ENCODE measurements around the gene TUBD1.

Gene TUBD1

DNA sequence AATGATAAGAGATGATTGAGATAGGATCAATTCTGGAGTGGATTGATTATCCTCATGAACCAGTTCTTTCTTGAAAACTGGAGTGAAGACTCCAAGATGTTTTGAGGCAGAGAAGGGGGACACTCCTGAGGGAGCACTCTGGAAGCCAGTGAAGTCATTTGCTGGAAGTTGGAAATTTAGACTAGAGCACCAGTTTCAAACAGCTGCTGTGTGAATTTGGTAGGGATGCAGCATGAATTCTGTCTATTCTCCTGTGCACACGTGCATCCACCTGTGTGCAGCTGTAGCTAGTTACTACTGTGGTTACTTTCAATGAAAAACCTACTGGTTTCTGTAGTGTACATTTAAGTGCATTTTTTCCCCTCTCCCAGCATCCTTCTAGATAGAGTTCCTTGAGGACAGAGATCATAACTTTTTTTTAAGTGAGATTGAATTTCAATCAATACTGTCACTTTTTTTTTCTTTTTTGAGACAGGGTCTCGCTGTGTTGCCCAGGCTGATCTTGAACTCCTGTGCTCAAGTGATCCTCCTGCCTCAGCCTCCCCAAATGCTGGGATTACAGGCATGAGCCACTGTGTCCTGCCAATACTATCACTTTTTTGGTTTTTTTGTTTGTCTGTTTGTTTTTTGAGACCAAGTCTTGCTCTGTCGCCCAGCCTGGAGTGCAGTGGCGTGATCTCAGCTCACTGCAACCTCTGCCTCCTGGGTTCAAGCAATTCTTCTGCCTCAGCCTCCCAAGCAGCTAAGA lies 65.9 kb downstream of the TUBD1 start:
- DNase-seq (ENCODE audit: low read depth in 2 of 2), result no peak

DNA sequence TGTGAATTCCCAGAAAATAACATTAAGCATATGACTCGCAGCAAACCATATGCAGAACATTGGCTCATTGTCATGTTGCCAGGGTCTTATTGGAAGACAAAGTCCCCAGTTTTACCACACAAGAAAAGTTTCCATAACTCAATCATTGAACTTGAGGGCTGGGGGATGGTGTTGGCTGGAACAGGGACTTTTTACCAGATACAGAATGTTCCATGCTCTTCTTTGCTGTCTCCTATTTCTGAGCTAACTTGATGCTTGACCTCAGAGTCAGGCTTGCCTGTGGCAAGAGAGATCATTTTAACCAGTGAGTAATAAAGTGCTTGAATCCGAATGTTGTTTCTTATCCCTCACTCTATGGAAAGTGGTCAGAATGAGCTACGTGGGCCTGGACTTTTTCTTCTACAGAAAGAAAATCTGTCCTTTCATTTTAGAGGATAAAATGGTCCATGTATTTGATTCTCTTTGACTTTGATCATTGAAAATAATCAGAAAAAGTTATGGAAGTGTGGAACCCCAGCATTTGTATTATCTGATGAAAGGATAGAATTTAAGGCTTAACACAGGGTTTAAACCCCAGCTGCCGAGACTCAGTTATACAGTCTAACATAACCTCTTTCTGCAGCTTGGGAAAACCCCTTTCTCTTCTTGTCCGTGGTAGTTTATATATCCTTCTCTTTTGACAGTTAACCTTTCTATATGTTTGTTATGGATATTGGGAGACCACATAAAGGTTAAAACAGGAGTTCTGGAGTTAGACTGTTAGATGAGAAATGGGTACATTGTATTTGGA lies 67.0 kb downstream of the TUBD1 start:
- no peak for DNase-seq (ENCODE audit: low read depth in 2 of 2)

DNA sequence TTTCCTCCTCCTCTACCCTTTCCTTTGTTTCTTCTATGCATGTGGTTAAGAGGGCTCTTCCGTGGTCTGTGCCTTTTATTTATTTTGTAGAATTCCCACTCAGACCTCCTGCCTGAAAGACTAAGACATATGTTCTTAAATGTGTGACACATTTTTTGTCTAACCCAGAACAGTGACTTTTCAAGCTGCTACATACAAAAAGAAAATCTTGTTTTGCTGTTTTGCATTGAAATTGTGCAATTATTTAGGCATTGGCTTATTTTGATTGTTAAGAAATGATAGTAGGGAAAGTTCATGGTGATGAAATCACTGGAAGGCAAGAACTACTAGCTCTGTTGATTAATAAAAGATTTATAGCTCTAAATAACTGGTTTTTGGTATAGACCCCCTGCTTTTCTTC lies 76.8 kb downstream of the TUBD1 start:
- no peak for DNase-seq (ENCODE audit: low read depth in 2 of 2)

DNA sequence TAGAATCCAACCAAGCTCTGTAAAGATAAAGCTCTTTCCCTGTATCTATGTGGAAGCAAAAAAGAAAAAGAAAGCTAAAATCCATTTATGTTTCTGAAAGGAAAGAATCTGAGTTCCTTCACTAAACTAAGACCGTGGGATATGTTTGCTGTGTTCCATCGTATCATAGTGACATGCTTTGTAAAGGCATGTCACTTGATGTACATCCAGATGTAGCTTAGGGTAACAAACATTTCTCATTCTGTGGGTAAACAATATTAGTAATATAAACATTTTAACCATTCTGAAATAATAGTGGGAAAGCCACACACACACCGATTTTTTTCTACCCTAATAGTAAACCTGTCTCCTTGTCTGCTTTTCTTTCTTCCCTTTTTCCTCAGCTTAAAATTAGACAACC lies 78.1 kb downstream of the TUBD1 start:
- DNase-seq (ENCODE audit: low read depth in 2 of 2), result no peak

DNA sequence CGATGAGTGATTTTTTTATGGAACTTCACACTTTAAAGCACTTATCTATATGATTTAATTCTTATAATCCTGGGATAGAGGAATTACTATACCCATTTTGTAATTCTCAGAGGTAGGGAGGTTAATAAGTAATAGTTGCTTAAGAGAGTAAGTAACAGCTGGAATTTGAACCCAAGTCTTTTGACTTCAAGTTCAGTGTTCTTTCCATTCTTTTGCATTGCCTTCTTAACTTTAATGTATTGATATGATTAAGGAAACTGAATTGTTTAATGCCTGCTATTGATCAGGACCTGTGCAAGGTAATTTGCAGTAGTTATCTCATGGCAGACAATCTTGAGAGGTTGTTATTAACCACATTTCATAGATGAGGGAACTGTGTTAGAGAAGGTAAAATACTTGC lies 78.5 kb downstream of the TUBD1 start:
- DNase-seq (ENCODE audit: low read depth in 2 of 2), result no peak

DNA sequence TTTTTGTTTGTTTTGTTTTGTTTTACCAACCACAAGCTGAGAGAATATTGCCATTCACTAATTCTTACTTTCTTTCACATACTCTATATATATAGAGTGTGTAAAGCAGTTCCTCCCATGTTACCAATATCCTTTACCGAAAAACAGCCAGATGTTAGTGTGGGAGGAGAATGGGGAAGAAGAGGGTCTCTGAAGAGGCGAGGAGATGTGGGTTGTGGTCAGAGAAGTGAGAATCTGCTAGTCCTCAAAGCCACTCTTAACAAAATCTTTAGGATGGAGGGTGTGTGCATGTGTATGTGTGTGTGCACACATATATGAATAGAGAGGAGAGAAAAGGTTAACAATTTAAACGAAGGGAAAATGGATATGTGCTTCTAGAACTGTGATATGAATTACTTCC lies 80.6 kb downstream of the TUBD1 start:
- DNase-seq (ENCODE audit: low read depth in 2 of 2), result no peak

DNA sequence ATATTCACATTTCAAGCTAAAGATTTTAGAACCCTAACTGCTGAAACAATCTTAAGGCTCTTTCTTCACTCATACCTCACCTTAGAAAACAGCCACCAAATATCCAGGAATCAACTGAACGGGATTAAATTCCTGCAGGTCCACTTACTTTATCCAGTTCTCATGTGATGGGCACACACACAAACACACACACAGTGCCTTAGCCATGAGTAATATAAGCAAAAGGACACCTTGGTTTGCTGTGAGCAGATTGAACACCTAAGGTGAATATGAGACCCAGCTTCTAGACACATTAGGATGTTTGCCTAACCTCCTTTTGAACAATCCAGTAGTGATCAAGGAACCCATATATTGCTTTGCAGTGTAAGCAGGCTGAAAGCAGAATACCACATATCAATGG lies 81.5 kb downstream of the TUBD1 start:
- no peak for DNase-seq (ENCODE audit: low read depth in 2 of 2)

DNA sequence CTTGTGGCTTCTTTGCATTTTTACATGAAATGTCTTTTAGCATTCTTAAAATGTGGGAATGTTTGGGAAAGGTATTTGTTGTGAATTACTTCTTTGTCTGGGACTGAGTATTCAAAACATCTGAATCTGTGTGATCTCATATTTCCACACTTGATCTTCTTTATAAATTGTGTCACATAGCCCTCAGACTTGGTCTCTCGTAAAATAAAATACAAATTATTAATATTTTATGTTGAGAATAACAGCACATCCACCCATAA lies 81.9 kb downstream of the TUBD1 start:
- no peak for DNase-seq (ENCODE audit: low read depth in 2 of 2)

Measured in stimulated activated CD4-positive, alpha-beta T cell treated with anti-CD3 and anti-CD28 coated beads, Interleukin-4, amount 100 ng/mL, for 48 hours (primary cell).